HG03045 (cell line): ENCODE measurements around the gene SELENOI.
"Not testable (repeated sequence)": the region's sequence is repeated elsewhere in the genome, so short reads cannot be mapped to it uniquely, and the experiment has no call there.

Experiments
- ATAC-seq: cut with Tn5 transposase; IDR thresholded peaks from one replicate; pipeline ENCODE4 v1.9.1; 2021; ENCODE audit warnings: mild to moderate bottlenecking, moderate library complexity; ENCODE audit not compliant: unreplicated experiment

The SELENOI gene

DNA sequence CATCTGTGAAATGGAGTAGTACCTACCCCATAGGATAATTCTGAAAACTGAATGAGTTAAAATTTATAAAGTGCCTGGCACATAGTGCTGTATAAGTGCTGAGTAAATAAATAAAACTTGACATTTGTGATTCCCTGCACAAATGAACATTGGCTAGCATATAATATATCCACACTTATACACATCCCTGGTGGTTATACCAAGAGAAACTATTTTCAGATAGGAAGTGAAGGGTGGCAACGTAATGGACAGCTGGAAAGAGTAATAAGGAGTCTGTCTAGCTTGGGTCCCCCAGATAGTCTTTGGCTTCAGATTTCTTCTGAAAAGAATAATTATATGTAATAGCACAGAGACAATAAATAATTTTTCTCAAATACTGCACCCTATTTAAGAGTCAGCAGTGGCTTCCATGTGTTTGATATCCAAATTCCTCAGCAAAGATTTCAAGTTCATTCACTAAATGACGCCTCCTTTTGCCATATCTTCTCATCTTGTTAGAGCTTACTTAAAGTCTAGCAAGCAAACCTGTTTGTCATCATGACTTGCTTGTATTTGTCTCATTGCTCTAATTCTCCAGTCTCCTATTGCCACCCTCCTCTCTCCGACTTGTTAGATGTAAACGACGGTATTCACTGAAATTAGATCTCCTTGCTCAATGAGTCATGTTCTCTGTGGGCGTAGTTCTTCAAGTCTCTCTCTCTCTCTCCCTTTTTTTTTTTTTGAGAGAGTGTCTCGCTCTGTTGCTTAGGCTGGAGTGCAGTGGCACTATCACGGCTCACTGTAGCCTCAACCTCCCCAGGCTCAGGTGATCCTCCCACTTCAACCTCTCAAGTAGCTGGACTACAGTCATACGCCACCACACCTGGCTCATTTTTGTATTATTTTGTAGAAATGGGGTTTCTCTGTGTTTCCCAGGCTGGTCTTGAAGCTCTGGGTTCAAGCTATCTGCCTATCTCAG, 9.4 kb downstream of the SELENOI start:
- no peak for ATAC-seq

DNA sequence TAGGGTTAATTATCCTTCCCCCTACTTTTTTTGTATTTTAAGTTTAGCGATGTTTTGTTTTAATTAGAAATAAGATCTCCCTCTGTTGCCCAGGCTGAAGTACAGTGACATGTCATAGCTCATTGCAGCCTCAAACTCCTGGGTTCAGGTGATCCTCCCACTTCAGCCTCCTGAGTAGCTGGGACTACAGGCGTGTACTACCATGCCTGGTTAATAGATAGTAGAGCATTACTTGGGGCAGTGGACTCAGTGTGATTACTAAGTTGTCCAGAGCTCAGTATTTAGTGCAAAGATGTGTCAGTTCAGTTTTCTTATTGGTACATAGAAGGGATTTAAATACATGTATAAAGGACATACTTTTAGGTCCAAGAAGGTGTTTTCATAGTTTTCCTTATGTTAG, 10.2 kb downstream of the SELENOI start:
- no peak for ATAC-seq

DNA sequence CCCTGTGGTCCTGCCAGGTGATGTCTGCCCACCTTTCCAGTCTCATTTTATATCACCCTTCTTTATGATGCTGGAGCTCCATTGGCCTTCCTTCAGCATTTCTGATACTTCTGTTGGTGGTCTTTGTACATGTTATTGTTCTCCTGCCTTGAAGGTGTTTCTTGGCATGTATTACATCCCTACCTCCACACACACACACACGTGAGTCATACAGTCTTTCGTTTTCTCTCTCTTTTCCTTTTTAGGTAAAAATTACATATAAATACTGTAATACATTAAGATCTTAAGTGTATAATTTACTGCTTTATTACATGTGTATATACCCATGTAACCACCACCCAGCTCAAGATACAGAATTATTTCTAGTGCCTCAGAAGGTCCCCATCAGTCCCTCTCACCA, 10.8 kb downstream of the SELENOI start:
- ATAC-seq: no peak

DNA sequence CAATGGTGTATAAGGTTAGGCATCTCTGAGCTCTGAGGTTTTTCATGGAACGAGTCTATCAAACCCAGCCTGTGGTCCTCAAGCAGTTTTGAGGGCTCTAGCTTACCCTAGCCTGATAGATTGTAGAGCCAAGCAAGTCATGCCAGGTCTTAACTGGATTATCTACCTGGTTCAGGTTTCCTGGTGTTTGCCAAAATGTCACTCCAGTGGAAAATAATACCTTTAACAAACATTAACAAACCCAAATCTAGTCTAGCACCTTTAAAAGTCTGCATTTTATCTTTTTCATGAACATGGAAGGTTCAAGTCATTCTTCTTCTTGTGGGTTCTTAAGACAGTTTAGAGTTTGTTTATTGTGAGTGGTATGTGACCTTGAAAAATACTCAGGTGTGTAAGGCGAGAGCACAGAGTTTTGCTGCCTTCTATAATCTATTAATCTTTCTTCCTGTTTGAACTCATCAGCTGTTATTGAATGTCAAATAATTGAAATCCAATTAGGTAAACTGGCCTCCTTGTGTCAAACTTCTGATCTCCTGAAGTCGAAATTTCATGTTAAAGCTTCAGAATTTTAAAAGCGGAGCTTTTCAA, 14.0 kb downstream of the SELENOI start:
- ATAC-seq: no peak

DNA sequence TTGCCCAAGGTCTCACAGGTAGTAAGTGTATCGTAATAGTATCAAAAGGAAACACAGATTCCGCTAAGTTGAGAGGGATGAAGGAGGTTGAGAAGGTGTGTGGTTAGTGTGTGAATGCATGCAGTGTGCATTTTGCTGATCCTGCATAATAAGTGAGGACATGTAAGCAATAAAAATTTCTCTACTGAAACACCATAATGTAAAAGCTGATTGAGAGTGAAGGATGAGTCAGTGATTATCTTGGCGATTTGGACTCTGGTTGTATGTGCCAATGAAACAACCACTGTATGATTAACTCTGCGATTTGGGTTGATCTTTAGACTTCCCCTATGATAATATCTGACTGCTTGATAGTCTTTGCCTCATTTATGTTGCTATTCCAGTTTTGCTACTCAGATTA, 17.4 kb downstream of the SELENOI start:
- no peak for ATAC-seq

DNA sequence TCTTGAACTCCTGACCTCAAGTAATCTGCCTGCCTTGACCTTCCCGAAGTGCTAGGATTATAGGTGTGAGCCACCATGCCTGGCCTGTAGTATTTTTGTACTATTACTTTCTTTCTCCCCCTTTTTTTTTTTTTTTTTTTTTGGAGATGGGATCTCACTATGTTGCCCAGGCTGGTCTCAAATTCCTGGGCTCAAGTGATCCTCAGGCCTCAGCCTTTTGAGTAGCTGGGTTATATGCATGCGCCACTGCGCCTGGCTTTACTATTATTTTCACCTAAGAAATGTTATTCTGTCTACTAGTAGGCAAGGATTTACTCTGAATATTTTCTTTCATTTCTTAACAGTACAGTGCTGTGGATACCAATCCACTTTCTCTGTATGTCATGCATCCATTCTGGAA, 18.0 kb downstream of the SELENOI start:
- ATAC-seq: no peak

DNA sequence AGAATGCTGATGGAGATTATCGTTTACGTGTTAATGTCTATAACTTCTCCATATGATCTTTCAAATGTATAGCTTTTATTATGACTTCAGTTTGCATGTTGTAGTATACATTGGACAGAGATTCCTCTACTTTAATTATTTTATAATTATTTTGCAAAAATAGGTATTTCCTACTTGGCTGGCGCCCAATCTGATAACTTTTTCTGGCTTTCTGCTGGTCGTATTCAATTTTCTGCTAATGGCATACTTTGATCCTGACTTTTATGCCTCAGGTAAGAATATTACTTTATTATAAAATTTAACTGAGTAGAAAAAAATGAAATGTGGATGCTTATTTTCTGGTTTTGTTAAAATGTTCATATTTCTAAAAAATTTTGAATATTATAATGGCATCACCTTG, 18.7 kb downstream of the SELENOI start:
- no peak for ATAC-seq

DNA sequence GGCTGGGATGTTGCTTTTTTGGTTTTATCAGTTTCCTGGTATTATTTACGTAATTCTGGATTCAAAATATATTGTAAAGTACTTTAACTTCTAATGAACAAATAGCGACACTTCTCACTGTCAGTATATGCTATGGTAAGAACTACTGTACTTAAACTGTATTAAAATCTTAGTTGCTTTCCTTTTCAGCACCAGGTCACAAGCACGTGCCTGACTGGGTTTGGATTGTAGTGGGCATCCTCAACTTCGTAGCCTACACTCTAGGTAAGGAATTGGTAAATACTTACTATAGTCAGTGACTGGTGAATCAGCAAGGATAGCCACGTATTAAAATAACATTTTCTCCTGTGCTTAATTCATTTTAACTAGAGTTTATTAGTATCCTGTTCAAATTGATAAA, 21.0 kb downstream of the SELENOI start:
- ATAC-seq: no peak

DNA sequence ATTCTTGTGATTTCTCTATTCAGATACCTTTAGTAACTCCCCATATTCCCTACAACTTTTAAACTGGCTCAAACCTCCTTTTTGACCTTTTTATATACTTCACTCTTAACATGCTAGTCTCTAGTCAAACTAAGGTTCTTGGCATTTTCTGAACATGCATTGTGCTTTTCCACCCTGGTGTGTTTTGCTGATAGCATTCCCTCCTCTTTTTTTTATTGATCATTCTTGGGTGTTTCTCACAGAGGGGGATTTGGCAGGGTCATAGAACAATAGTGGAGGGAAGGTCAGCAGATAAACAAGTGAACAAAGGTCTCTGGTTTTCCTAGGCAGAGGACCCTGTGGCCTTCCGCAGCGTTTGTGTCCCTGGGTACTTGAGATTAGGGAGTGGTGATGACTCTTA, 23.7 kb downstream of the SELENOI start:
- not testable (repeated sequence) for ATAC-seq

DNA sequence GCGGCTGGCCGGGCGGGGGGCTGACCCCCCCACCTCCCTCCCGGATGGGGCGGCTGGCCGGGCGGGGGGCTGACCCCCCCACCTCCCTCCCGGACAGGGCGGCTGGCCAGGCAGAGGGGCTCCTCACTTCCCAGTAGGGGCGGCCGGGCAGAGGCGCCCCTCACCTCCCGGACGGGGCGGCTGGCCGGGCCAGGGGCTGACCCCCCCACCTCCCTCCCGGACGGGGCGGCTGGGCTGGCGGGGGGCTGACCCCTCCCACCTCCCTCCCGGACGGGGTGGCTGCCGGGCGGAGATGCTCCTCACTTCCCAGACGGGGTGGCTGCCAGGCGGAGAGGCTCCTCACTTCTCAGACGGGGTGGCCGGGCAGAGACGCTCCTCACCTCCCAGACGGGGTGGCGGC, 25.0 kb downstream of the SELENOI start:
- ATAC-seq: not testable (repeated sequence)

DNA sequence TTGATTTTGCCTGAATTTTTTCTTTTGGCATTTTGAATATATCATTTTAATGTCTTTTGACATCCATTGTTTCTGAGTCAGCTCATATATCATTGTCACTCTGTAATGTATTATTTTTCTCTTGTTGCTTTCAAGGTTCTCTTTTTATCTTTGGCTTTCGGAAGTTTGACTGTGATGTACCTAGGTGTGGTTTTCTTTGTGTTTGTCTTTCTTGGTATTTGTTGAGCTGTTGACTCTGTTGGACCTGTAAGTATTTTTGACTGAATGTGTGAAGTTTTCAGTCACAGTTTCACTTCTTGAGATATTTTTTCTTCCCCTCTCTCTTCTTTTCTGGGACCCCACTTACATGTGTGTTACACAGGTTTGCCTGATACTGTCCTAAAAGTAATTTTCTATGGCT, 30.9 kb downstream of the SELENOI start:
- no peak for ATAC-seq

DNA sequence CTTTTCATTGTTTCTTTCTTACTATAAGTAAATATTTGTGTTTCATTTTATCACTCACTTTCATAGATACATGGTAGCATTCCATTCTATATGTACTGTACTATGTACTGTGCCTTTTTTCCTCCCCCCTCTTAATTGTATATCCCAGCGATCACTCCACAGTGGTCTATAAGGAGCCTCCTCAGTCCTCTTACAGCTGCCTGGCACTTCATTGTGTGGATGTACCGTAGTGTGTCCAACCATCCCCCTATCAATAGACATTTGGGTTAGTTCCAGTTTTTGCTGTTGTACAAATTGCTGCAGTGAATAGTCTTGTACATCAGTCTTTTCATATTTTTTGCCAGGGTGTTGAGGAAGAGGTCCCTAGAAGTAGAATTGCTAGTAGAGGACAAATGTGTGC, 34.3 kb downstream of the SELENOI start:
- no peak for ATAC-seq

DNA sequence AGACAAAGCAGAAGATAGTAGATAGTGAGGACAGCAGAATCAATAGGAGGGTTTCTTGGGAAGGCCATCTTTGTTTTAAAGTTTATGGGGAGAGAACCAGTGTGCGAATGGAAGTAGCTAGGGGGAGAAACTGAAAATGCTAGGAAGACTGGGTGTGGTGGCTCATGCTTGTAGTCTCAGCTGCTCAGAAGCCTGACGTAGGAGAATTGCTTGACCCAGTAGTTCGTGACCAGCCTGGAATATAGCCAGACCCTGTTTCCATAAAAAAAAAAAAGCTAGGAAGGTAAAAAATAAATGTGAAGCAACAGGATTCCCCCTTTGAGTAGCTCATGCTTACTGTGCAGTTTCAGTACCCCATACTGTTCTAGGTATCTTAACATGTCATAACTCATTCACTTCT, 36.6 kb downstream of the SELENOI start:
- no peak for ATAC-seq

DNA sequence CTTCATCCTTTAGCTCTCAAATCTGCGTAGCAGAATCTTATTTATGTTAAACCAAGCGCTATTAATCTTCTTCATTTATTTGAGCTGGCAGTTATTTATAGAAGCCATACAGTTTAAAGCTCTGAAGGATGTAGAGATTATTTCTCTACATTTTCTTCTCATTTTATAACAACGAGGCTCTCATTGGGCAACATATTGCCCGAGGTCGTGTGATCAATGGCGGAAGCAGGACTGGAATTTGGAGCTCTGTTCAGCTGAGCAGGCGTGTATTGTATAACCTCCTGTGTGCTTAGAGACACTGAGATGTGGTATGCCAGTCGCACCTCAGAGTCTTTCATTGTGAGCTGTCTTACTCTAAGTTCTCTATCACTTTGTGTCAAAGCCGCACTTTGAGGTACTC, 38.2 kb downstream of the SELENOI start:
- ATAC-seq: no peak

DNA sequence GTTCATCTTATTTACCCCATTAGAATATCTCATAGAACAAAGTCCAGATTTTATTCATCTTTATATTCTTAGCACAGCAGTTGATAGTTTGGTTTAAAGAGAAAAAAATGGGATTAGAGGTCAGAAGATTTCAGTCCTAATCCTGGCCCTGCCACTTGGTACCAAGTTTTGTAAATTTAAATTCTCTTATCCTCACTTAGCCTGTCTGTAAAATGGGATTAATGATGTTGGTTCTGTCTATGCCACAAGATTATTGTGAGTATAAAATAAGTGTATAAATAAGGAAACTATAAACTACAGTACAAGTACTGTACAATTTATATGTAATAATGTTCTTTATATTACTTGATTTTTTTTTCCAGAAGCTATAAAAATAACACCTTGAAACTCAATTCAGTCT, 38.7 kb downstream of the SELENOI start:
- no peak for ATAC-seq

DNA sequence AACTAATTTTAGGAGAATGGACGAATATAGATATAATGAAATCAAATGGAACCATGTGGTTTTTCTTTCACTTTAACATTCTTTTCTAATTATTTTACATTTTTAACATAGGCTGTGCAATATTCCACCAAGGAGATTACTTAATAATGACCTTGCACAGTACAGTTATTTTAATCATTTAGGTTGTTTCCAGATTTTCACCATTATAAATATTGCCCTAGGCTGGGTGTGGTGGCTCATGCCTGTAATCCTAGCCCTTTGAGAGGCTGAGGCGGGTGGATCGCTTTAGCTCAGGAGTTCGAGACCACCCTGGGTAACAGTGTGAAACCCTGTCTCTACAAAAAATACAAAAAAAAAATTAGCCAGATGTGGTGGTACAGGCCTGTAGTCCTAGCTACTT, 41.2 kb downstream of the SELENOI start:
- no peak for ATAC-seq

DNA sequence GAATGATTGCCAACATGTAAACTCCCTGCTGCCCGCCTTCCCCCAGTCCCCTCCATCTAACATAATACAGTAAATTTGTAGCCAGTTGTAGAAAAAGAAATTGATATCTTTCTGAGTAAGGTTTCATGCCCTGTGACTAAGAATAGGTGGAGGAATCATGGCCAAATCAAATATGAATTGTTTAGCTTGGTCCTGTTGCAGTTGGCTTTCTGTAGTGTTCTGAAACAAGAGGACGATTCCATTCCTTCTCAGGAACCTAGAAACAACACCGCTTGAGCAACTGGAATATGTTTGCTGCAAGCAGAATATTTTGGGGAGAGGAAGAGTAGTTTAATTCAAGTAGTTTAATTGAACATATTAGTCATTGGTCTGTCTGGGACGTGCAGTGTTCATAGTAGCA, 48.8 kb downstream of the SELENOI start:
- no peak for ATAC-seq

DNA sequence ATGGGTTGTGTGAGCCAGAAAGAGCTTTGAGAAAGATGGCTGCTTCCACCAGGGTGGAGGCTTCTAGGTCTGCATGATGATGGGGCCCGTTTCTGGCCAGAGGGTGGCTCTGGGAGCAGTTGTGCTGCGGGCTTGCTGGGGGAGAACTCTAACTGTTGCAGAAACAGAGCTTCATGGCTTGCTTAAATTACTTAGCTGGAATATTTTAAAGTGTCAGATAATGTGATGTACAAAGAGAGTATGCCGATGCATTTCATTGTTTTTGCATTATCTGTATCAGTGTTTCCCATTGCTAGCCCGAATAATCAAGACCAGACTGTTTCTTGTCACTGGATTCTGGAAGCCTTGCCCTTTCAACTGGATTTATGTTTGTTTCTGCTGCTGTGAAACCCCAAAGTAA, 49.5 kb downstream of the SELENOI start:
- ATAC-seq: no peak

DNA sequence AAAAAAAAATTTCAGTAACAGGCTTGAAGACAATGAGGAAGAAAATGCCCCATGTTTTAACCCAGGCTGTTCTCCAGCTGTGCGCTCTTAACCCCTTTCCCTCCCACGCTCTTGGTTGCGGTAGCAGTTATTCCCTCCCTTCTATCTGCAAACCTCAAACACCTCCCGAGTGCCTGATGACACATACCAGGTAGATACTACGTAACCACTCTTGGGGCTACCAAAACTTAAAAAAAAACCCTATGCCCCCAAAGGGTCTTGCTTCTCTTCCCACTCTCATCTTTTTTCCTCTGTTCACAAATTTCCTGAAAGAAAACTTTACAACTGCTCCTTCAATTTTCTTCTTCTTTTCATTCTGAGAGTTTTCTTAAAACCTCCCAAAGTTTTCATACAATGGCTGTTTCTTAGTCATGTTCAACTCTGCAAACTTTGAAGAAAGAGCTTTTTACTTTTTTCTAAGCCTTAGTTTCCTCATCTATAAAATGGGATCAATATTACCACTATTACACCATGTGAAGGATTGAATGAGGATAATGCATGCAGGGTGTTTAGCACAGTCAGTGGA, 50.9 kb downstream of the SELENOI start:
- ATAC-seq: no peak

DNA sequence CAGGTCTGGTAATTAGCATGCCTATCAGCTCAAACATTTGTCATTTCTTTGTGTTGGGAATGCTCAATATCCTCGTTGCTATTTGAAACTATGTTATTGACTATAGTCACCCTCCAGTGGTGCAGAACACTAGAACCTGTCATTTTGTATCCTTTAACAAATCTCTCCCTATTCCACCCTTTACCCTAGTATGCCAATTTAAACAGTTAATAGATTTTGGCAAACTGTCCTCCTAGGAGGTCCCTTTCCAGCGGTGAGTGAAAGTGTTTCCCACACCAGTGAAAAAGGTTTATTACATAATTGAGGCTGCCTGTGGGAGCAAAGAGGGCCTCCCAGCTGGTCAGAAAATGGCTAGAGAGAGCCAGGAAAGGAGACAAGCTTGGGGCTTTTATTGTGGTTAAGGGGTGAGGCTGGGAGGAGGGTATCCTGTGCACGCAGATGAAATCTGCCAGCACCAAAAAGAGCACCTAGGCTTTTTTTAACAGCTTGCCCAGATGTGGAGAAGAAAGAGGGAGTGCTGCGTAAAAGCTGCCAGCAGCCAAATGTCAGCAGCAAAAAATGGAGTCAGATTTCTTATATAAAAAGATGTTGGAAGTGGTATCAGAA, 53.9 kb downstream of the SELENOI start:
- ATAC-seq: no peak

DNA sequence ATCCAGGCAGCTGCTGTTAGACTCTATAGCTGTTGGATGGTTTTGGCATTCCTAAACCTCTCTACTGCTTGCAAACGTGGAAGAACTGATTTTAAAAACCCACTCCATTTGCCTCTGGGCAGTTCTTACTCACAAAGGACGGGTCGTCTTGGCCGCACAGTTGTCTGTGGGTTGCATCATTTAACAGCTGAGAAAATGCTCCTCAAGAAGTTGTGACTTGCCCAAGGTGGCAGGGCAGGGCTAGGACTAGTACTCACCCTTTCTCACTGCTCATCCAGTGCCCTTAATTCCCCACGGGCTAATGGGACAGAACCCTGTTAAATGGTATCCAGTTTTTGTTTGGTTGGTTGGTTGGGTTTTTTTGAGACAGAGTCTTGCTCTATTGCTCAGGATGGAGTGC, 54.8 kb downstream of the SELENOI start:
- ATAC-seq: no peak
